ENCODE data around the gene ASPDH. TPM values are rescaled to one million over a fixed set of nuclear protein-coding genes. Genes with fewer than 3 reads are reported as not detected.
A peak's percentile ranks its signal among the peaks of the same experiment; 100 is the strongest.

Gene ASPDH
- polyA plus RNA-seq, 3 donors: not detected

GRCh38 chr19:50542943-50543342 lies 29.2 kb upstream of the ASPDH start:
- Histone ChIP-seq H3K4me3 (replicated peaks in 1 of 3; ENCODE audit: low read depth in 2 of 3, low read length in 3 of 3) (no peak overlapping the region), H3K79me2 (ENCODE audit: insufficient read depth, low read length) (no peaks in the 10 kb centered on the region), H2AFZ (ENCODE audit: insufficient read depth, low read depth, low read length, poor library complexity, severe bottlenecking) (no peak overlapping the region), H3K4me1 (ENCODE audit: control insufficient read depth in 1 of 2, insufficient read depth in 2 of 2, low read length in 2 of 2) (no peaks in the 10 kb centered on the region), H3K27ac (ENCODE audit: low read depth in 1 of 2, low read length in 2 of 2) (no peak overlapping the region), H4K20me1 (ENCODE audit: insufficient read depth, low read length) (no peaks in the 10 kb centered on the region), H3K36me3 (replicated peaks in 1 of 2; ENCODE audit: control insufficient read depth in 1 of 2, insufficient read depth in 2 of 2, low read length in 2 of 2) (no peaks in the 10 kb centered on the region), H3K4me2 (replicated peaks; ENCODE audit: extremely low read depth, low read length, poor library complexity, severe bottlenecking) (no peak overlapping the region), H3K9me3 (replicated peaks in 1 of 2; ENCODE audit: control insufficient read depth in 1 of 2, insufficient read depth in 1 of 2, low read length in 2 of 2) (no peaks in the 10 kb centered on the region), H3K9ac (ENCODE audit: insufficient read depth, low read length, poor library complexity, severe bottlenecking) (no peak overlapping the region), H3K27me3 (ENCODE audit: control insufficient read depth in 2 of 2, insufficient read depth in 2 of 2, low read length in 2 of 2) (no peaks in the 10 kb centered on the region)
- Mint-ChIP-seq H3K9me3 (peaks cover 0 to 3% (median 0%) of the 10 kb centered on the region in 7 donors), H3K27me3 (ENCODE audit: low read depth in 3 of 3) (peaks cover 1 to 8% (median 3%) of the 10 kb centered on the region in 3 donors), H3K36me3 (no peaks in the 10 kb centered on the region), H3K4me1 (no peaks in the 10 kb centered on the region), H3K27ac (peak overlapping the region in 1 of 7 donors; percentile 38), H3K4me3 (no peak overlapping the region)
- no peak for TF ChIP-seq CTCF (IDR thresholded peaks at IDR 0.05)
- intact Hi-C loops (cut with micrococcal nuclease): no loop called here
- WGBS (ENCODE audit: insufficient coverage): 86% methylated on average over 16 of the region's 21 CpGs
- no peak for DNase-seq

GRCh38 chr19:50537769-50538230 lies 24.1 kb upstream of the ASPDH start:
- H3K27ac Mint-ChIP-seq: no peak overlapping the region

More at GRCh38 chr19:50537769-50538230, 24.1 kb upstream of the ASPDH start:
- DNase-seq: peak; percentile 42 to 66 (median 44)
- H3K9ac ChIP-seq (ENCODE audit: insufficient read depth, low read length, poor library complexity, severe bottlenecking): no peak overlapping the region
- H3K9me3 ChIP-seq (replicated peaks in 1 of 2; ENCODE audit: control insufficient read depth in 1 of 2, insufficient read depth in 1 of 2, low read length in 2 of 2): peaks cover 0 to 10% of the 10 kb centered on the region in 2 donors
- peak; percentile 80 for TF ChIP-seq CTCF (IDR thresholded peaks at IDR 0.05)
- no peaks in the 10 kb centered on the region for H3K36me3 Mint-ChIP-seq
- H4K20me1 ChIP-seq (ENCODE audit: insufficient read depth, low read length): no peaks in the 10 kb centered on the region
- no peaks in the 10 kb centered on the region for H3K4me1 Mint-ChIP-seq
- H3K4me3 Mint-ChIP-seq: no peak overlapping the region
- no peak overlapping the region for H3K27ac ChIP-seq (ENCODE audit: low read depth in 1 of 2, low read length in 2 of 2)
- H3K9me3 Mint-ChIP-seq: peaks cover 3 to 10% (median 6%) of the 10 kb centered on the region in 7 donors
- H3K27me3 ChIP-seq (ENCODE audit: control insufficient read depth in 2 of 2, insufficient read depth in 2 of 2, low read length in 2 of 2): no peaks in the 10 kb centered on the region
- no peak overlapping the region for H3K4me3 ChIP-seq (replicated peaks in 1 of 3; ENCODE audit: low read depth in 2 of 3, low read length in 3 of 3)
- intact Hi-C loops (cut with micrococcal nuclease): loop anchor here in 1 of 2 donors (10.0 kb wide), 1 partner anchor 247 kb away; no protein-coding TSS in a partner anchor
- no peaks in the 10 kb centered on the region for H3K36me3 ChIP-seq (replicated peaks in 1 of 2; ENCODE audit: control insufficient read depth in 1 of 2, insufficient read depth in 2 of 2, low read length in 2 of 2)
- H2AFZ ChIP-seq (ENCODE audit: insufficient read depth, low read depth, low read length, poor library complexity, severe bottlenecking): no peak overlapping the region
- H3K4me1 ChIP-seq (ENCODE audit: control insufficient read depth in 1 of 2, insufficient read depth in 2 of 2, low read length in 2 of 2): no peaks in the 10 kb centered on the region
- under 1% methylated on average over 12 of the region's 15 CpGs for WGBS (ENCODE audit: insufficient coverage)
- H3K4me2 ChIP-seq (replicated peaks; ENCODE audit: extremely low read depth, low read length, poor library complexity, severe bottlenecking): no peak overlapping the region
- H3K79me2 ChIP-seq (ENCODE audit: insufficient read depth, low read length): no peaks in the 10 kb centered on the region
- H3K27me3 Mint-ChIP-seq (ENCODE audit: low read depth in 3 of 3): peaks cover 1 to 10% (median 7%) of the 10 kb centered on the region in 3 donors
